RWPE2 (cell line): ENCODE measurements around the gene ATXN7.

Source experiments
- ATAC-seq: fragments of 200-7000 bp; cut with Tn5 transposase; 3 replicates; pipeline ENCODE4 v1.9.1; 2021; ENCODE audit warnings: low read depth
- DNase-seq: peaks from one replicate; pipeline ENCODE4 v3.0.0-alpha.2; 2020; ENCODE audit warnings: low spot score
- H3K27ac ChIP-seq: fragments of 450-650 bp; 2 replicates; pipeline ENCODE4 v1.5.1; 2017; ENCODE audit warnings: mild to moderate bottlenecking; ENCODE audit not compliant: poor library complexity, severe bottlenecking
- H3K27me3 ChIP-seq: fragments of 250-450 bp; sonication (Bioruptor Pico); 2 replicates; pipeline ENCODE4 v1.5.1; 2021; ENCODE audit warnings: mild to moderate bottlenecking, moderate library complexity; ENCODE audit not compliant: insufficient read depth, poor library complexity, severe bottlenecking
- H3K36me3 ChIP-seq: fragments of 250-450 bp; sonication (Bioruptor Pico); 2 replicates; pipeline ENCODE4 v1.5.1; 2020; ENCODE audit warnings: low read depth, mild to moderate bottlenecking, moderate library complexity
- H3K4me1 ChIP-seq: fragments of 250-450 bp; sonication (Bioruptor Pico); 2 replicates; pipeline ENCODE4 v1.5.1; 2021; ENCODE audit warnings: mild to moderate bottlenecking, moderate library complexity; ENCODE audit not compliant: insufficient read depth, poor library complexity, severe bottlenecking
- H3K4me3 ChIP-seq: fragments of 250-450 bp; sonication (Bioruptor Pico); 2 replicates; pipeline ENCODE4 v1.5.1; 2021; ENCODE audit warnings: mild to moderate bottlenecking, moderate library complexity; ENCODE audit not compliant: severe bottlenecking
- H3K9me3 ChIP-seq: fragments of 250-450 bp; sonication (Bioruptor Pico); 2 replicates; pipeline ENCODE4 v1.5.1; 2021; ENCODE audit warnings: mild to moderate bottlenecking, moderate library complexity; ENCODE audit not compliant: severe bottlenecking
- TF ChIP-seq, protein P1 (sequence below): fragments of 450-650 bp; IDR thresholded peaks from one replicate; pipeline ENCODE4 v1.5.1; 2017; ENCODE audit warnings: mild to moderate bottlenecking, moderate library complexity; ENCODE audit not compliant: poor library complexity, severe bottlenecking

Gene ATXN7

GRCh38 chr3:63876260-63876659 lies 12.6 kb downstream of the ATXN7 start:
- DNase-seq = no peak
- Histone ChIP-seq H3K9me3 (no peaks in the 10 kb centered on the region), H3K4me3 (no peak overlapping the region), H3K36me3 (no peaks in the 10 kb centered on the region), H3K4me1 (peaks cover 14% of the 10 kb centered on the region), H3K27me3 (no peaks in the 10 kb centered on the region), H3K27ac (no peak overlapping the region)
- no peak for ATAC-seq
- TF ChIP-seq, protein P1, sequence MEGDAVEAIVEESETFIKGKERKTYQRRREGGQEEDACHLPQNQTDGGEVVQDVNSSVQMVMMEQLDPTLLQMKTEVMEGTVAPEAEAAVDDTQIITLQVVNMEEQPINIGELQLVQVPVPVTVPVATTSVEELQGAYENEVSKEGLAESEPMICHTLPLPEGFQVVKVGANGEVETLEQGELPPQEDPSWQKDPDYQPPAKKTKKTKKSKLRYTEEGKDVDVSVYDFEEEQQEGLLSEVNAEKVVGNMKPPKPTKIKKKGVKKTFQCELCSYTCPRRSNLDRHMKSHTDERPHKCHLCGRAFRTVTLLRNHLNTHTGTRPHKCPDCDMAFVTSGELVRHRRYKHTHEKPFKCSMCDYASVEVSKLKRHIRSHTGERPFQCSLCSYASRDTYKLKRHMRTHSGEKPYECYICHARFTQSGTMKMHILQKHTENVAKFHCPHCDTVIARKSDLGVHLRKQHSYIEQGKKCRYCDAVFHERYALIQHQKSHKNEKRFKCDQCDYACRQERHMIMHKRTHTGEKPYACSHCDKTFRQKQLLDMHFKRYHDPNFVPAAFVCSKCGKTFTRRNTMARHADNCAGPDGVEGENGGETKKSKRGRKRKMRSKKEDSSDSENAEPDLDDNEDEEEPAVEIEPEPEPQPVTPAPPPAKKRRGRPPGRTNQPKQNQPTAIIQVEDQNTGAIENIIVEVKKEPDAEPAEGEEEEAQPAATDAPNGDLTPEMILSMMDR = no peak

- no peak for DNase-seq
- no peak overlapping the region for H3K27ac ChIP-seq
- H3K27me3 ChIP-seq = no peaks in the 10 kb centered on the region
- no peaks in the 10 kb centered on the region for H3K9me3 ChIP-seq
- TF ChIP-seq, protein P1 = no peak
- no peaks in the 10 kb centered on the region for H3K4me1 ChIP-seq
- H3K4me3 ChIP-seq = no peak overlapping the region
- H3K36me3 ChIP-seq = no peaks in the 10 kb centered on the region; the same call in 1 of the 2 replicates
- ATAC-seq = no peak
Measured at GRCh38 chr3:63877737-63878393, 14.2 kb downstream of the ATXN7 start.

DNA sequence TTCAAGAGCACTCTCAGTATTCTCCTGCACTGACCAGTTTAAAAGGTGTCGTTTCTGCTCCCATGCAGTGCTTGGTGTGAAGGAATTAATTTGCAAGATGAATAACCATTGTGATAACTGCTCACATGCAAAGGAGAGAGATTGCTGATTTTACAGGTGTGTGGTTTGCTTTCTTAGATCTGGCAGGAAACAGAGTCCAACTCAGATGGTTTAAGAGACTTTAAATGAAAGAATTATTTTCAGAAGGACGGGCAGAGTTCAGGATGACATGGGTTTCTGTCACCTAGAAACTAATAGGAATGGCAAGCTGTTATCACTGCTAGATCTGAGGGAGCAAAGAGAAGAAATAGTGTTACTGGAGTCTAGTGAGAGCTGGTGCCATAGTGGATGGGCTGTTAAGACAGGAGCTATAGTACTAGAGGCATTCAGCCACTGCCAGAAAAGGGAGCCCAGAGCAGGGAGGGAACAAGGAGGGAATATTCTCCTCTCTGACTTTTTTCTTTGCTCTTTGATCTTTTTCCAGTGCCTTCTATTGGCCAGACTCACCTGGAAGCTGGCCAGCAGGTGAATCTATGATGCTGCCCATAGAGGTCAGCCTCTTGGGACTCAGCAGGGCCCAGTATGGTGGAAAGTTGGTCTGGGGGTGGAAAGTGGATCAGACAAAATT lies 14.9 kb downstream of the ATXN7 start:
- no peaks in the 10 kb centered on the region for H3K4me1 ChIP-seq
- no peaks in the 10 kb centered on the region; the same call in 1 of the 2 replicates for H3K36me3 ChIP-seq
- no peak for DNase-seq
- H3K9me3 ChIP-seq = no peaks in the 10 kb centered on the region
- H3K27ac ChIP-seq = no peak overlapping the region
- H3K4me3 ChIP-seq = no peak overlapping the region
- ATAC-seq = no peak
- no peaks in the 10 kb centered on the region for H3K27me3 ChIP-seq
- TF ChIP-seq, protein P1 = no peak

DNA sequence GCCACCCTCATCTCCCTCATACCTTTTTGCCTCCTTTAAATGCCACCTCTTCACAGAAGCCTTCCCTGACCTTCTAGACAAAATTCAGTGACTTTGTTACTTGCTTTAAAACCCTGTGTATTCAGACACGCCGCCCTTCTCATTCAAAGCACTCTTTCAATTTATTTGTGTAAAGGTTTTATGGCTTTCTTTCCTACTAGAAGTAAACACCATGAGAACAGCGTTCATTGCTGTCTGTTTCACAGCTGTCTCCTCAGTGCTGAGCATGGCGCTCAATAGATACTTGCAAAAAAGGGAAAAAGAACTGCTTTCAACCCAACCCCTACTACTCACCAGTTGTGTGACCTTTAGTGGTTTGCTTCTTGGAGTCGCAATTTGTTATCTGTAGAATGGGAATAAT lies 17.0 kb downstream of the ATXN7 start:
- DNase-seq (no peak), ATAC-seq (no peak)
- TF ChIP-seq, protein P1 = no peak
- Histone ChIP-seq H3K36me3 (no peaks in the 10 kb centered on the region; the same call in 1 of the 2 replicates), H3K9me3 (no peaks in the 10 kb centered on the region), H3K4me3 (no peak overlapping the region), H3K4me1 (no peaks in the 10 kb centered on the region), H3K27me3 (no peaks in the 10 kb centered on the region), H3K27ac (no peak overlapping the region)

DNA sequence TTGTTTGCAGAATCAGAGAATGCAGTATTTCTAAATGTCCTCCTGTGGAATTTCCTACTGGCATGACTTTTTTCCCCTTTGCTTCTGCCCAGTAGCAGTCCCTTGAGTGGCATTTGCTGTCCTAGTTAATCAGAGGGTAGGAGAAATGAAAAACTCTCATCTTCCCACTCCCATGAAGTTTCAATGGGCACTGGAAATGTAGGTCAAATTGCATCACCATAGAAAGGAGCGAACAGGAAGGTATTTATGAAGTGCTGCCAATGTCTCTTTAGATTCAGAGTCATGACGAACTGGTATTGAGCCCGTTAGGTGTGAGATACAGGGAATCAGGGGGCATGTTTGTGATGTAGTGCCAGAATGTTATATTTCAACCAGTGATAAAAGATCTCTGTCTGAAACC lies 23.2 kb downstream of the ATXN7 start:
- Histone ChIP-seq H3K9me3 (no peaks in the 10 kb centered on the region), H3K27ac (no peak overlapping the region), H3K27me3 (no peaks in the 10 kb centered on the region), H3K36me3 (peaks cover 3% of the 10 kb centered on the region), H3K4me3 (no peak overlapping the region), H3K4me1 (no peaks in the 10 kb centered on the region)
- no peak for DNase-seq
- no peak for ATAC-seq
- TF ChIP-seq, protein P1 = no peak
